Heart right ventricle (tissue), 16 donors: ENCODE results near the gene NCLN. TPM values are rescaled to one million over a fixed set of nuclear protein-coding genes. Genes with fewer than 3 reads are reported as not detected.

Experiments used
- ATAC-seq, 8 donors: fragments of 200-7000 bp; cut with Tn5 transposase; one replicate each; pipeline ENCODE4 v1.9.1; 2020; ENCODE audit warnings: mild to moderate bottlenecking in 8 of 8, moderate library complexity in 8 of 8, moderate number of reproducible peaks in 1 of 8
- DNase-seq, 2 donors: peaks; one replicate each; pipeline ENCODE4 v3.0.0-alpha.2; 2020
- H3K27ac ChIP-seq, 10 donors: fragments of 200-600 bp; sonication (generic) in 2 of 10; one replicate each; pipeline versions ENCODE4 v1.5.0 to v1.8.0; 2020 to 2022; ENCODE audit warnings: mild to moderate bottlenecking in 3 of 10
- H3K27me3 ChIP-seq, 7 donors: fragments of 200-600 bp; one replicate each; pipeline ENCODE4 v1.8.0; 2021 to 2022; ENCODE audit warnings: mild to moderate bottlenecking in 2 of 7
- H3K36me3 ChIP-seq, 9 donors: fragments of 200-600 bp; sonication (generic) in 1 of 9; one replicate each; pipeline versions ENCODE4 v1.5.0 to v1.8.0; 2020 to 2022; ENCODE audit warnings: mild to moderate bottlenecking in 2 of 9
- H3K4me1 ChIP-seq, 9 donors: fragments of 200-600 bp; sonication (generic) in 1 of 9; one replicate each; pipeline versions ENCODE4 v1.5.0 to v1.8.0; 2020 to 2022; ENCODE audit warnings: mild to moderate bottlenecking in 4 of 9
- H3K4me3 ChIP-seq, 10 donors: fragments of 200-600 bp; sonication (generic) in 2 of 10; one replicate each; pipeline versions ENCODE4 v1.5.0 to v1.8.0; 2020 to 2022; ENCODE audit warnings: mild to moderate bottlenecking in 7 of 10, moderate library complexity in 2 of 10
- H3K9me3 ChIP-seq, 11 donors: fragments of 200-600 bp in 10 of 11; sonication (generic) in 2 of 11; one replicate each; pipeline versions ENCODE4 v1.5.0 to v1.8.0; 2013 to 2022; ENCODE audit warnings: mild to moderate bottlenecking in 2 of 11, control low read depth in 1 of 11, moderate library complexity in 1 of 11
- WGBS, 2 donors: extraction: QIAGEN DNeasy Blood & Tissue Kit; methylation state at CpG; one replicate each; pipeline ENCODE4 v1.1.7; 2013; ENCODE audit warnings: inconsistent platforms in 1 of 2; 5-methylcytosine and 5-hydroxymethylcytosine counted together
- intact Hi-C, 10 donors: fragments of 100-400 bp; cut with DNase I; formaldehyde crosslinking; loops; one replicate each; pipeline versions ENCODE4 v1.11.1 to v1.14.2; 2022
- polyA plus RNA-seq, 2 donors: library from polyadenylated mRNA; stranded (reverse); fragments of 200-250 nt; gene quantifications; one replicate each; pipeline ENCODE4 v1.2.3, GENCODE V29; 2013
- total RNA-seq, 10 donors: library from RNA; stranded (reverse); fragmentation: NEBNext Ultra II Directional in 3 of 10; extraction: Animal tissue kit (Norgen Biotek cat#: 25700) in 3 of 10; gene quantifications; one replicate each; pipeline versions ENCODE4 v1.2.1 to v1.2.4, GENCODE V29; 2021 to 2023
- TF ChIP-seq, protein P1 (sequence below), 9 donors: fragments of 200-600 bp; sonication (generic) in 2 of 9; IDR thresholded peaks; one replicate each; pipeline versions ENCODE4 v1.5.0 to v1.8.0; 2021 to 2022; ENCODE audit warnings: antibody characterized with exemption in 9 of 9, mild to moderate bottlenecking in 5 of 9, moderate library complexity in 1 of 9
- donor health status: Arrhythmogenic right ventricular cardiomyopathy.
- donor health status: ischemic (EF 13 %, LVEDD 7.1; RV severe dilation, severe dysfunction).
- donor health status: healthy with polysubstance abuse.
- donor health status: DM: no; HTN: yes; CAD: no.
- donor health status: DM: no; HTN: no; CAD: no.
- donor health status: ischemic (EF 25% LVEDD 6.9; RV normal size, moderate dysfunction).
- donor health status: ischemic (EF 25% LVEDD 5.7; RV mildly dilated, moderate dysfunction).
- donor health status: healthy.
- donor health status: DM: yes; HTN: yes; CAD: no.
- donor health status: Ischemic cardiomyopathy.
- donor health status: ischemic (EF 35%, LVEDD 5.7; RV mildly dilated, moderate dysfunction).
- donor health status: nonischemic (EF 11% LVEDD 7.7; RV severe dilation, severe dysfunction).
- donor health status: DM: yes; HTN: yes; CAD: no.
- donor health status: PGD.
- donor health status: ischemic (EF 29% LVEDD 5.4; RV normal size, mild dysfunction).
- donor health status: nonischemic (EF 23%, LVEDD 6.1; RV moderate dilation, normal function).

Gene NCLN
- total and polyA plus RNA-seq, 12 donors, result 17.1 to 43.6 (median 27.9) TPM

DNA sequence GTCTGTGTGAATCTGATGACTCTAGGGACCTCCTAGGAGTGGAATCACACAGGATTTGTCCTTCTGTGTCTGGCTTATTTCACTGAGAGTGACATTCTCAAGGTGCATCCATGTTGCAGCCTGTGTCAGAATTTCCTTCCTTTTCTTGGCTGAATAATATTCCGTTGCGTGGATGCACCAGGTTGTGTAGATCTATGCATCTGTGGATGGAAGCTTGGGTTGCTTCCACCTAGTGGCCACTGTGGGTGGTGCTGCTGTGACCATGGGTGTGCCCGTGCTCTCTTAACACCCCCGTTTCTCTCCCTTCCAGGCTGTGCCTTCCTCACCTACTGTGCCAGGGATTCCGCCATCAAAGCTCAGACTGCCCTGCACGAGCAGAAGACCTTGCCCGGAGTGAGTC, 64.9 kb downstream of the NCLN start:
- Histone ChIP-seq H3K36me3 (no peaks in the 10 kb centered on the region), H3K27me3 (peaks cover 0 to 32% (median 9%) of the 10 kb centered on the region in 7 donors)

DNA sequence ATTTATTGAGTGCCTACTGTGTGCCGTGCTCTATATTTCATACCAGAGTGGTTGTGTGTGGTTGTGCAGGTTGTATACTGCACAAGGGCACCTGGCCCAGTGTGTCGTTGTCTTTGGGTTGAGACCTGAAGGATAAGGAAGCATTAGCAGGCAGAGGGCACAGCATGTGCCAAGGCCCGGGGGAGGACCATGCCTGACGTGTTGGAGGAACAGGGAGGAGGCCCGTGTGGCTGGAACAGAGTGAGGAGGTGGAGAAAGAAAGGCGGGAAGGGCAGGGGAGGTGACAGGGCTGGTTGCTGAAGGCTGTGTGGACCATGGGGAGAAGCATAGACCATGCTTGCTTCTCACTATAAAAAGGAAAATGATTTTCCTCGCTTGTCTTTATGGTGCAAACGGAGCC, 65.5 kb downstream of the NCLN start:
- TF ChIP-seq, protein P1, sequence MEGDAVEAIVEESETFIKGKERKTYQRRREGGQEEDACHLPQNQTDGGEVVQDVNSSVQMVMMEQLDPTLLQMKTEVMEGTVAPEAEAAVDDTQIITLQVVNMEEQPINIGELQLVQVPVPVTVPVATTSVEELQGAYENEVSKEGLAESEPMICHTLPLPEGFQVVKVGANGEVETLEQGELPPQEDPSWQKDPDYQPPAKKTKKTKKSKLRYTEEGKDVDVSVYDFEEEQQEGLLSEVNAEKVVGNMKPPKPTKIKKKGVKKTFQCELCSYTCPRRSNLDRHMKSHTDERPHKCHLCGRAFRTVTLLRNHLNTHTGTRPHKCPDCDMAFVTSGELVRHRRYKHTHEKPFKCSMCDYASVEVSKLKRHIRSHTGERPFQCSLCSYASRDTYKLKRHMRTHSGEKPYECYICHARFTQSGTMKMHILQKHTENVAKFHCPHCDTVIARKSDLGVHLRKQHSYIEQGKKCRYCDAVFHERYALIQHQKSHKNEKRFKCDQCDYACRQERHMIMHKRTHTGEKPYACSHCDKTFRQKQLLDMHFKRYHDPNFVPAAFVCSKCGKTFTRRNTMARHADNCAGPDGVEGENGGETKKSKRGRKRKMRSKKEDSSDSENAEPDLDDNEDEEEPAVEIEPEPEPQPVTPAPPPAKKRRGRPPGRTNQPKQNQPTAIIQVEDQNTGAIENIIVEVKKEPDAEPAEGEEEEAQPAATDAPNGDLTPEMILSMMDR (IDR thresholded peaks at IDR 0.05), result no peak
- ATAC-seq, result no peak
- WGBS, 2 donors, result 69 to 72% methylated on average over 8 of the region's 8 CpGs
- no peak overlapping the region for H3K4me3 ChIP-seq
- no peaks in the 10 kb centered on the region for H3K4me1 ChIP-seq
- peaks cover 0 to 15% (median 4%) of the 10 kb centered on the region in 11 donors for H3K9me3 ChIP-seq
- intact Hi-C loops, result no loop called here
- no peaks in the 10 kb centered on the region for H3K36me3 ChIP-seq
- H3K27ac ChIP-seq, result no peak overlapping the region
- DNase-seq, result no peak
- peaks cover 0 to 32% (median 9%) of the 10 kb centered on the region in 7 donors for H3K27me3 ChIP-seq

More for the DNA sequence above, 64.9 kb downstream of the NCLN start:
- no peaks in the 10 kb centered on the region for H3K4me1 ChIP-seq
- no peak for ATAC-seq
- TF ChIP-seq, protein P1 (IDR thresholded peaks at IDR 0.05), result peak in 7 of 9 donors; percentile 33 to 67 (median 46)
- 73 to 78% methylated on average over 7 of the region's 7 CpGs for WGBS, 2 donors
- no peak for DNase-seq
- intact Hi-C loops, result no loop called here
- H3K27ac ChIP-seq, result no peak overlapping the region
- H3K4me3 ChIP-seq, result no peak overlapping the region
- peaks cover 0 to 15% (median 4%) of the 10 kb centered on the region in 11 donors for H3K9me3 ChIP-seq

DNA sequence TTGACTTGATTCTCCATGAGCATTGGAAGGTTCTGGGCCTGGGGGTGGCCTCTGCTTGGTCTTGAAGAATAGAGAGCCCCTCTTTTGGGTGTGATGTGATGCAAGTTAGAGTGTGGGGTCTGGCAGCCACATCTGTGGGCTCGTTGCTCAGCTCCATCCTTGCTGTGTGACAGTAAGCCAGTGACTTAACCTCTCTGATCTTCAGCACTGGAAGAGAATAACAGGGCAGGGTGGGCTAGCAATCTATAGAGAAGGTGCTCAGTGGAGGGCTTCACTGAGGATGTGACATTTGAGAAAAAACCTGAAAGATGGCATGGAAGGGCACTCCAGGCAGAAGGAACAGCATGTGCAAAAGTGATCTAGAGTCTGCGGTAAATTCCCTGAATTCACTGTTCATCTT, 66.9 kb downstream of the NCLN start:
- DNase-seq, result no peak
- TF ChIP-seq, protein P1 (IDR thresholded peaks at IDR 0.05), result no peak
- no peak for ATAC-seq
- Histone ChIP-seq H3K4me1 (no peaks in the 10 kb centered on the region), H3K9me3 (peaks cover 0 to 15% (median 4%) of the 10 kb centered on the region in 11 donors), H3K4me3 (no peak overlapping the region), H3K27ac (no peak overlapping the region), H3K36me3 (no peaks in the 10 kb centered on the region), H3K27me3 (peaks cover 0 to 32% (median 9%) of the 10 kb centered on the region in 7 donors)
- intact Hi-C loops, result no loop called here
- 82 to 86% methylated on average over 2 of the region's 2 CpGs for WGBS, 2 donors

DNA sequence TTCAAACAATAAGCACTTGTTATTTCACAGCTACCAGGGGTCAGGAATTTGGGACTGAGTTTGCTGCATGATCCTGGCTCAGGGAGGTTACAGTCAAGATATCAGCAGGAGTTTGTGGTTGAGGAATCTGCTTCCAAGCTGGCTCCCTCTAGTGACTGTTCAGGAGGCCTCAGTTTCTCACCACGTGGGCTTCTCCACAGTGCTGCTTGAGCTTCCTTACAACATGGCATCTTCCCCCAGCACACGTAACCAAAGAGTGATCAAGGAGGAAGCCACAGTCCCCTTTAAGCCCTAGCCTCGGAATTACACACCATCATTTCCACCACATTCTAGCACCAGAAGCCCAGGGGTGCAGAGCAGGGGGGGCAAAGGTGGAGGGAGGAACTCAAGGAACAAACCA, 67.5 kb downstream of the NCLN start:
- Histone ChIP-seq H3K27me3 (peaks cover 0 to 31% (median 9%) of the 10 kb centered on the region in 7 donors), H3K4me3 (no peak overlapping the region), H3K4me1 (no peaks in the 10 kb centered on the region), H3K9me3 (peaks cover 0 to 15% (median 4%) of the 10 kb centered on the region in 11 donors), H3K27ac (no peak overlapping the region), H3K36me3 (no peaks in the 10 kb centered on the region)
- no peak for ATAC-seq
- intact Hi-C loops, result no loop called here
- TF ChIP-seq, protein P1 (IDR thresholded peaks at IDR 0.05), result no peak
- no peak for DNase-seq
- 34 to 58% methylated on average over 3 of the region's 3 CpGs for WGBS, 2 donors
